Neural progenitor cell (in vitro differentiated cells): ENCODE measurements around the gene GCNT1.

Source experiments
- CTCF ChIP-seq: fragments of 200-600 bp; sonication (generic); IDR thresholded peaks from 2 replicates; pipeline ENCODE4 v1.5.1; 2017; ENCODE audit warnings: antibody characterized with exemption, mild to moderate bottlenecking
- EZH2phosphoT487 ChIP-seq: fragments of 200-600 bp; sonication (generic); IDR thresholded peaks from 2 replicates; pipeline ENCODE4 v1.6.1; 2017; ENCODE audit warnings: antibody characterized with exemption

GRCh38 chr9:76521906-76522305, 62.9 kb downstream of the GCNT1 start:
- TF ChIP-seq EZH2phosphoT487, result no peak
- TF ChIP-seq CTCF, result no peak
